NK-92 (cell line): ENCODE data around the gene OR51B5.
"Not testable (repeated sequence)": the region's sequence is repeated elsewhere in the genome, so short reads cannot be mapped to it uniquely, and the experiment has no call there.

Source experiments
- DNase-seq: peaks from one replicate; lab custom pipeline; 2025; ENCODE audit not compliant: unreplicated experiment; lab: John Stamatoyannopoulos, UW

The OR51B5 gene

GRCh38 chr11:5343474-5344335, at the start of gene OR51B5:
TSS of gene OR51B5 (minus strand) at chr11:5343524. CDS start at chr11:5343524, 0 bp downstream.
- no peak for DNase-seq

GRCh38 chr11:5390210-5390609, 46.9 kb upstream of the OR51B5 start:
- DNase-seq = no peak

DNA sequence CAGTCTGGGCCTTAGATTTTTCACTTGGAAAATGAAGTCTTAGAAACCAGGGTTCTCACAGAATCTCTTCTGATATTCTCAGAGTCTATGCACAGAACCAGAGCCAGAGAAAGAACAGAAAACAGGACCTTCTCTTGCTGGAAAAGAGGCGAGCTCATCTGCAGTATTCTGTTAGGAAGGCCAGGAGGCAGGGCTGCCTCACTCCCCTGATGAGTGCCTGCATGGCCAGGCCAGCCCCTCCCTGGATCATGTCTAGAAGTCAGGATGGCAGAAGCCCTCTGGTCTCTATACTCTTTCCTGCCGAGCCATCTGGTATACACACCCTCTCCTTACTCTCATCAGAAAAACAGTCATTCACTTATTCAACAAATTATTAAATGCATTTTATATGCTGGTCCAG, 41.0 kb upstream of the OR51B5 start:
- DNase-seq = no peak

DNA sequence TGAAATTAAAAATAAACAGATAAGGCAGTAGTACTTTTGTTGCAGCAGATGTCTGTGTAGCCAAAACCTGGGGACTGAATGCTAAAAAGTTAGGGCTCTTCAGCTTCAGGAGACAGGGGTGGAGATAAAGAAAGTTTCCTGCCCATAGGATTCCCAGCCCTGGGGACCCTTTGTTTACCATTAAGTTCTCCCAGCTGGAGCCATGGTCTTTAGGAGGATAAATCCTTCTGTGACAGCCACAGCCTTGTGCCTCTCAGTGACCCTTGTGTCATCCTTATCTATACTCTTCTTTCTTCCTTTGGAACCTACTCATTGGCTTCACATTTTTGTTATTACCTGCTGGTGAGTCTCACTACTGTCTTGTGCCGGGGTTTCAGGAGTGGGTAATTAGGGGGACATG, 40.3 kb upstream of the OR51B5 start, which contains the start of gene OR51M1:
TSS of gene OR51M1 (plus strand) at position 237 of the 400 bp plus-strand sequence. CDS start 5,587 bp downstream, outside the sequence.
- DNase-seq = no peak

DNA sequence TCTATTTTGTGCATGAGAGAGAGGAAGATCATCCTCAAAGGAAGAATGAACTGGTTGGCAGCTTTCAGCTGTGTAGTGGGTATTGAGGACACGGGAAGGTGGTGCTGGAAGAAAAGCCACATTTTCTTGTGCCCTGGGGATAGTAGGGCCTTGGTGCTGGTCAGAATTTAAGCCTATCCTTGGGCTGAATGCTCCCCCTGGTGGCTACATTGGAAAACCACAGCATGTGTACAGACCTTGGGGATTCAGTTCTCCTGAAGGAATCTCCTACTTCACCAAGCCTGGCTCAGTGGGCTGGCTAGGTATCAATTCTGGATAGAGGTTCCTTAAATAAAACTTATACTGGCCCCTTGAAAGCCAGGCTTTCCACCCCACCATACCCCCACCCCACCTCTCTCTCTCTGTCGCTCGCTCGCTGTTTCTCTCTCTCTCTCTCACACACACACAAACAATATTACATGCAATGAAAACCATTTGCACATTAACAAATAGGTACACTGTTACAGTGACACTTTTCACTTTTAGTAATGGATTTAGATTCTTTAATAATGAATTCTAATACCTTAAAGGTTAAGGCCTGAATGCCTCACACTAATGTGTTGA, 37.5 kb upstream of the OR51B5 start:
- no peak for DNase-seq

GRCh38 chr11:5369789-5370188, 26.5 kb upstream of the OR51B5 start:
- no peak for DNase-seq

DNA sequence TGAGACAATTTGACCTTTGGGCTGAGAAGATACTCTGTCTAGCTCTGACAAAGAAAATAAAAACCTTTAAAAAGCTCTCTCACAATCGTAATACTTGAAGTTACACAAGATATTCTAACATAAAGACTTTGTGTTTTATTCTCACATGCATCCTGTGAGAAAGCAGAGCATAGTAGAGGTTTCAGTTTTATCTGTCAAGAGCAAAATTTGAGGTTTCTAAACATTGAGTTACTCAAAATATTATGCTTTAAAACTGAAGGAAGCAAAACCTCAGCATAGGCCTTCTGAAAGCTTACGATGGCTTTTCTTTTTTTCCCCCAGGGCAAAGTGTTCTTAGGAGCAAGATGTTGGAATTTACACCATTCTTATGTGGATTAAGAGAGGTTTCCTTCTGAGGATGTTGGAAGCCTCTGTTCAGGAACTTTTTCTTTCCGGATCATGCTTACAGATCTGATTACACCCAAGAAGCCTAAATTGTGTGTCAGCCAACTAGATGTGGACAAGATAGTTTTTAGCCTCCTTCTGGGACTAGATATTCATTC, 25.2 kb upstream of the OR51B5 start:
- no peak for DNase-seq

DNA sequence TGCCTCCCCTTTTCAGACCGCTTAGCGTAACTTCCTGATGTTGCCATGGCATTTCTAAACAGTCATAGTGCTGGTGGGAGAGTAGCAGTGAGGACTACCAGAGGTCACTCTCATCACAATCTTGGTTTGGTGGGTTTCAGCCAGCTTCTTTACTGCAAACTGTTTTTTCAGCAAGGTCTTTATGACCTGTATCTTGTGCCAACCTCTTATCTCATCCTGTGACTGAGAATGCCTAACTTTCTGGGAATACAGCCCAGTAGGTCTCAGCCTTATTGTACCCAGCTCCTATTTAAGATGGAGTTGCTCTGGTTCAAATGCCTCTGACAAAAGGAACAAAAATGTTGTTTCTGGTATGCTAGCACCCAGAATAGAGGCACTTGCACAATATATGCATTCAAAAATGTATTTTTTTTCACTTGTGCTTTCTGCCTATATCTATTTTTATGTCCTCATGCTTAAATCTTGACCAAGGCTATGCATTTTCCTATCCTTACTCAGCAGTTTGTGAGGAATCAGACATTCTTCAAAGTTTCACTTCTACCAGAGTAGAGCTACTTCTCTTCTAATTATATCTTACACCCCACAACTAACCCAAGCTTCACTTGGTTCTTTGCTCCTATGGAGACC, 24.2 kb upstream of the OR51B5 start:
- DNase-seq = no peak

DNA sequence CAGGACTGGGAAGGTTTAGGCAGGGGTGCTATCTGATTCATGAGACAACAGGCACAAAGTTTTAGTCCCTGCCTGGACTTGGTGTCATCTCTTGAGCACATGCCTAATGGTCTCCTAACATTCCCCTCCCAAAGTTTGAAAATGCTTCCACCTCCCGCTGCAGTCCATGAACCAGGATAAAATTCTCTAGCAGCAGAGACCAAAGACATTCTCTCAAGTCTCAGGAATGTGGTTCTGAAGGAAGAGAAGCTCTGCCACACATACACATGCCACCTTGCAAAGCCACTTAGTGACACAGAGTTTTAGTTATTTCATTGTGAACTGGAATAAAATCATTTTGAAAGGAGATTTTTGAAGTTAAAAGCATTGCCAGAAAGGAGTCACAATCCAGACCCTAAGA, 23.5 kb upstream of the OR51B5 start:
- DNase-seq = no peak

- not testable (repeated sequence) for DNase-seq
Observed at GRCh38 chr11:5366365-5366764, 23.0 kb upstream of the OR51B5 start.

DNA sequence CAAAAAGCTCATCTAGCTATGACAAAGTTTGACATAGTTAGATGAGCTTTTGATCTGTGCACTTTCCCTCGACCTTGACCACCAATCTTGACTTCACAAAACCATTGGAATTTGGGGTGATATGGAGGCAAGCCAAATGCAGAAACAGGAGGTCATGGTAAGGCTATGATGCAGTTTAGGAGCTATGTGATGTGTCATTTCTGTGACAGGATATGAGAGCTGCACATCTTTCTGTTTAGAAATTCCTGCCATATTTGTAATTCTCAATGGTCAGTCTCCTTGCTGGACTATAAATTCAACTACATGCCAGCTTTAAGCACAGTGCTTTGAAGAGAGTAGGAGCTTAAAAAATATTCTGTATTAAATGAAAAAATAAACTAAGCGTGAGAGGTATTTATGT, 20.9 kb upstream of the OR51B5 start:
- DNase-seq = no peak

- no peak for DNase-seq
Observed at GRCh38 chr11:5363679-5364078, 20.4 kb upstream of the OR51B5 start.

- DNase-seq = no peak
Observed at GRCh38 chr11:5362017-5362625, 18.8 kb upstream of the OR51B5 start.

- not testable (repeated sequence) for DNase-seq
Observed at GRCh38 chr11:5356031-5356430, 12.7 kb upstream of the OR51B5 start.

- DNase-seq = no peak
Observed at GRCh38 chr11:5351208-5351607, 7.9 kb upstream of the OR51B5 start, which contains the start of gene OR51B6. TSS of gene OR51B6 (plus strand) at chr11:5351508. CDS start at chr11:5351508, 0 bp downstream.

DNA sequence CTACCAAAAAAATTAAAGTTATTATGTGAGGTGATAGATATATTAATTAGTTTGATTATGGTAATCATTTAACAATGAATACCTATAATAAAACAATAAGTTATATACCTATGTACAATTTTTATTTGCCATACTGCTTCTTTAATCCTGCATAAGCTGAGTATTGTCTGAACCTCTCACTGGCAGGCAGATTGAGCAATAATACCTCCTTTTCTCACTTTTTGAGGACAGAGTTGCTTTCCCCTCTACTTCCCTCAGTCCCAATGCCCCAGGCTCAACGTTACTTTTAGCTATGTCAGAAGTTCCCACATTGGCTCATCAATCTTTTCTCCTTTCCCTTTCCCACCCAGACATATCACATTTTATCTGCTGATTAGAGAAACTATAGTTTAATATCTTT, 6.2 kb upstream of the OR51B5 start:
- DNase-seq = no peak

DNA sequence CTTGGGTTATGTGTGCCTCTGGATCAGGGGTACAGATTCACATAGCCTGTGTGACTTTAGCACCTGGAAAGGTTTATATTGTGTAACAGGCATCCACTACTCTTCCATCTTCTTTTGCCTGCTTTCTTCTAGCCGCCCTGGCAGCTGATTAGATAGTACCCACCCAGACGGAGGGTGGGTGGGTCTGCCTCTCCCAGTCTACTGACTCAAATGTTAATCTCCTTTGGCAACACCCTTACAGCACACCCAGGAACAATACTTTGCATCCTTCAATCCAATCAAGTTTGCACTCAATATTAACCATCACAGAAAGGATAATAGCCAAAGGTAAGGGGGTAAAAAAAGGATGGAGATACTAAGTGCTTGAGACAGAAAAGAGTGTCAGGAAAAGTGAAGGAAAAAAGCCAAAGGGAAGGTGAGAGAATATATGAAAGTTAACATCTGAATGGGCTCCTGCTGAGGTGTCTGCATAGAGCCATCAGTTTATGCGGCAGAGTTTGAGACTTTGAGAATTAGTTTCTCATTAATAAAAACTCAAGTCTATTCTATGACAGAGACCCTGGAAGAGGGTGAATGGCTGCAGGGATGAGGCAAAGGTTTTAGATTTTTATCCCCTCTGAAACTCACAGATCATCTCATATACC, 5.3 kb upstream of the OR51B5 start:
- no peak for DNase-seq

- DNase-seq = no peak
Observed at GRCh38 chr11:5345831-5346230, 2.5 kb upstream of the OR51B5 start.

DNA sequence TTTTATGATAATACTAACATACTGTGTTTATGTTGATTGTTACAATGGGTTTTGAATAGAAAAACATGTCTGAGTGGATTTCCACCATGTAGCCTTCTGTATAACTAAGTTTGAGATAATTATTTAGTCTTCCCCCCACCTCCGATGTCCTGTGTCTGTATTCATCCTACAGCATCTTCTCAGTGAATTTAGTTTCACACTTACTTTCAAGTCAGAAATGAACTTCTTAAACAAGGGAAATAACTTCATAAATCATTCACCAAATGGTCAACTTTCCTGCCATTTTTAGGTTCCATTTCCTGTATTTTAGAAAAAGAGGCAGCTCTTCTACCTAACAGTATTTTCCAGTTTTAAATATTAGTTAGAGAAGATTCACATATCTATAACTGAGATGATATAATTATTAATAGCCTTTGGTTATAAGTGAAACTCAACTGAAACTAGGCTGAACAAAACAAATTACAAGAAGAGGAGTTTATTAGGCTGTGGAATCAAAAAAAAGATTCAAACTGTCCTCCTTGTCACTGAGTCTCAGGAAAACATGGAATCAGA, 3.5 kb downstream of the OR51B5 start:
- DNase-seq = no peak

DNA sequence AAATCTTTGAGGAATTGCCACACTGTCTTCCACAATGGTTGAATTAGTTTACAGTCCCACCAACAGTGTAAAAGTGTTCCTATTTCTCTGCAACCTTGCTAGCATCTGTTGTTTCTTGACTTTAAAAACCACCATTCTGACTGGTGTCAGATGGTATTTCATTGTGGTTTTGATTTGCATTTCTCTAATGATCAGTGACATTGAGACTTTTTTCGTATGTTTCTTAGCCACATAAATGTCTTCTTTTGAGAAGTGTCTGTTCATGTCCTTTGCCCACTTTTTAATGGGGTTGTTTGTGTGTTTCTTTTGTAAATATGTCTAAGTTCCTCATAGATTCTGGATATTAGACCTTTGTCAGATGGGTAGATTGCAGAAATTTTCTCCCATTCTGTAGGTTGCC, 6.1 kb downstream of the OR51B5 start:
- DNase-seq = not testable (repeated sequence)
